Gastrocnemius medialis (tissue), 4 donors: ENCODE data around the gene DPH7. TPM values are rescaled to one million over a fixed set of nuclear protein-coding genes. Genes with fewer than 3 reads are reported as not detected.
"Not testable (repeated sequence)": the region's sequence is repeated elsewhere in the genome, so short reads cannot be mapped to it uniquely, and the experiment has no call there.

Experiments used
- ATAC-seq, 2 donors: fragments of 150-250 bp; one replicate each; pipeline ENCODE4 v1.9.1; 2016
- DNase-seq, 2 donors: peaks; one replicate each; pipeline ENCODE4 v3.0.0-alpha.2; 2019
- H3K27ac ChIP-seq, 4 donors: fragments of 200-600 bp; sonication (generic); 1 replicate in 1 of 4; 2 replicates in 3 of 4; pipeline ENCODE4 v1.5.1; 2016 to 2018; ENCODE audit warnings: mild to moderate bottlenecking in 2 of 4, moderate library complexity in 1 of 4
- H3K27me3 ChIP-seq, 3 donors: fragments of 200-600 bp; sonication (generic) in 2 of 3; 1 replicate in 1 of 3; 2 replicates in 2 of 3; pipeline versions ENCODE4 v1.5.1 to v1.6.0; 2016 to 2019; ENCODE audit warnings: mild to moderate bottlenecking in 1 of 3, moderate library complexity in 1 of 3
- H3K36me3 ChIP-seq, 2 donors: fragments of 200-600 bp; sonication (generic) in 1 of 2; one replicate each; pipeline ENCODE4 v1.5.1; 2017 to 2018
- H3K4me1 ChIP-seq, 2 donors: fragments of 200-600 bp; sonication (generic) in 1 of 2; one replicate each; pipeline ENCODE4 v1.5.1; 2016 to 2017; ENCODE audit warnings: mild to moderate bottlenecking in 2 of 2
- H3K4me3 ChIP-seq, 4 donors: fragments of 200-600 bp; sonication (generic) in 3 of 4; 1 replicate in 1 of 4; 2 replicates in 3 of 4; pipeline ENCODE4 v1.5.1; 2016 to 2019; ENCODE audit warnings: mild to moderate bottlenecking in 2 of 4
- H3K9me3 ChIP-seq, 3 donors: fragments of 200-600 bp; sonication (generic) in 2 of 3; 1 replicate in 1 of 3; 2 replicates in 2 of 3; pipeline ENCODE4 v1.5.1; 2016 to 2019
- POLR2A ChIP-seq, 2 donors: fragments of 450-650 bp; IDR thresholded peaks; one replicate each; pipeline ENCODE4 v1.6.1; 2017; ENCODE audit warnings: antibody characterized with exemption in 2 of 2, mild to moderate bottlenecking in 2 of 2, moderate library complexity in 2 of 2
- in situ Hi-C, 4 donors: fragments of 200-750 bp; cut with MboI; loops; one replicate each; pipeline versions ENCODE4 v1.15.0 to v1.8.0; 2017; ENCODE audit warnings: low sequenced_read_pairs in 4 of 4
- intact Hi-C: fragments of 100-400 bp; cut with DNase I; formaldehyde crosslinking; loops from one replicate; pipeline ENCODE4 v1.15.1; 2023; ENCODE audit warnings: low total_unique reads
- total RNA-seq, 4 donors: library from RNA; depleted of rRNA; stranded (reverse); fragments of >200 nt; gene quantifications; one replicate each; pipeline versions ENCODE4 v1.1.0 to v1.2.3, GENCODE V29; 2016
- TF ChIP-seq, protein P1 (sequence below), 5 experiments: fragments of 450-650 bp in 3 of 5; fragments of 200-600 bp in 2 of 5; sonication (generic) in 2 of 5; IDR thresholded peaks in 4 of 5; conservative IDR thresholded peaks in 1 of 5; 1 replicate in 4 of 5; 2 replicates in 1 of 5; pipeline ENCODE4 v1.5.1; 2016 to 2019; ENCODE audit warnings: antibody characterized with exemption in 5 of 5, mild to moderate bottlenecking in 3 of 5, moderate library complexity in 3 of 5

The DPH7 gene
- total RNA-seq: 10 to 100 TPM in 3 of 4 donors, 1 to 10 TPM in 1; 10.0 to 25.2 (median 13.6) TPM

GRCh38 chr9:137578518-137579258 lies at the start of gene DPH7:
Gene DPH7 (minus strand): TSS chr9:137578925. CDS start chr9:137578777, 148 bp downstream.
- Histone ChIP-seq H3K4me1 (peaks cover 32 to 43% of the 10 kb centered on the region in 2 donors), H3K4me3 (peak within 1 kb of the TSS; percentile 70 to 97 (median 84)), H3K27ac (peak within 1 kb of the TSS; percentile 72 to 95 (median 84)), H3K9me3 (no peaks in the 10 kb centered on the region), H3K27me3 (no peaks in the 10 kb centered on the region), H3K36me3 (peaks cover 0 to 36% of the 10 kb centered on the region in 2 donors)
- TF ChIP-seq, protein P1, sequence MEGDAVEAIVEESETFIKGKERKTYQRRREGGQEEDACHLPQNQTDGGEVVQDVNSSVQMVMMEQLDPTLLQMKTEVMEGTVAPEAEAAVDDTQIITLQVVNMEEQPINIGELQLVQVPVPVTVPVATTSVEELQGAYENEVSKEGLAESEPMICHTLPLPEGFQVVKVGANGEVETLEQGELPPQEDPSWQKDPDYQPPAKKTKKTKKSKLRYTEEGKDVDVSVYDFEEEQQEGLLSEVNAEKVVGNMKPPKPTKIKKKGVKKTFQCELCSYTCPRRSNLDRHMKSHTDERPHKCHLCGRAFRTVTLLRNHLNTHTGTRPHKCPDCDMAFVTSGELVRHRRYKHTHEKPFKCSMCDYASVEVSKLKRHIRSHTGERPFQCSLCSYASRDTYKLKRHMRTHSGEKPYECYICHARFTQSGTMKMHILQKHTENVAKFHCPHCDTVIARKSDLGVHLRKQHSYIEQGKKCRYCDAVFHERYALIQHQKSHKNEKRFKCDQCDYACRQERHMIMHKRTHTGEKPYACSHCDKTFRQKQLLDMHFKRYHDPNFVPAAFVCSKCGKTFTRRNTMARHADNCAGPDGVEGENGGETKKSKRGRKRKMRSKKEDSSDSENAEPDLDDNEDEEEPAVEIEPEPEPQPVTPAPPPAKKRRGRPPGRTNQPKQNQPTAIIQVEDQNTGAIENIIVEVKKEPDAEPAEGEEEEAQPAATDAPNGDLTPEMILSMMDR (IDR thresholded peaks at IDR 0.05 in 4 of 5, conservative IDR thresholded peaks at IDR 0.05 in 1 of 5): peak; percentile 91 to 99 (median 94)
- TF ChIP-seq POLR2A (IDR thresholded peaks at IDR 0.05): peak; percentile 49 to 80
- ATAC-seq (peak; percentile 88 to 93), DNase-seq (peak; percentile 88 to 91)
- in situ Hi-C loops: no loop called here
- intact Hi-C loops: loop anchor here (1.0 to 2.0 kb wide), 4 partner anchors 12 to 40 kb away; partner anchors contain the start of genes ARRDC1, EHMT1, MRPL41 and ZMYND19

DNA sequence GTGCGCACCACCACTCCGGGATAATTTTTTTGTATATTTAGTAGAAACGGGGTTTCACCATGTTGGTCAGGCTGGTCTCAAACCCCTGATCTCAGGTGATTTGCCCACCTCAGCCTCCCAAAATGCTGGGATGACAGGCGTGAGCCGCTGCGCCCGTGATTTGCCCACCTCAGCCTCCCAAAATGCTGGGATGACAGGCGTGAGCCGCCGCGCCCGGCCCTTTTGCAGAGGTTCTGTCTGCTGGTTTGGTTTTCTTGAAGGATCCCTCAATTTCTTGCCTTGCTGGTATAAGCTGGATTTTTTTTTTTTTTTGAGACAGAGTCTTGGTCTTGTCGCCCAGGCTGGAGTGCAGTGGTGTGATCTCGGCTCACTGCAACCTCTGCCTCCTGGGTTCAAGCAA lies 48.7 kb upstream of the DPH7 start:
- ATAC-seq, H3K36me3 ChIP-seq, H3K27ac ChIP-seq, H3K4me3 ChIP-seq, DNase-seq, in situ Hi-C loops, intact Hi-C loops, H3K9me3 ChIP-seq, H3K27me3 ChIP-seq: not testable (repeated sequence)
- peaks cover 25 to 29% of the 10 kb centered on the region in 2 donors for H3K4me1 ChIP-seq

- in situ Hi-C loops (no loop called here), intact Hi-C loops (no loop called here)
- Histone ChIP-seq H3K27me3 (no peaks in the 10 kb centered on the region), H3K4me3 (no peak overlapping the region), H3K36me3 (no peaks in the 10 kb centered on the region), H3K27ac (no peak overlapping the region), H3K4me1 (peaks cover 28 to 30% of the 10 kb centered on the region in 2 donors), H3K9me3 (no peaks in the 10 kb centered on the region)
- ATAC-seq (no peak), DNase-seq (no peak)
- TF ChIP-seq, protein P1 (IDR thresholded peaks at IDR 0.05 in 4 of 5, conservative IDR thresholded peaks at IDR 0.05 in 1 of 5): no peak
- no peak for TF ChIP-seq POLR2A (IDR thresholded peaks at IDR 0.05)
Measured at GRCh38 chr9:137626464-137626863, 47.7 kb upstream of the DPH7 start.

- peaks cover 34 to 40% of the 10 kb centered on the region in 2 donors for H3K4me1 ChIP-seq
- in situ Hi-C loops, DNase-seq, H3K27me3 ChIP-seq, H3K9me3 ChIP-seq, ATAC-seq, H3K27ac ChIP-seq, H3K36me3 ChIP-seq, H3K4me3 ChIP-seq, intact Hi-C loops: not testable (repeated sequence)
Measured at GRCh38 chr9:137622211-137622610, 43.5 kb upstream of the DPH7 start.

DNA sequence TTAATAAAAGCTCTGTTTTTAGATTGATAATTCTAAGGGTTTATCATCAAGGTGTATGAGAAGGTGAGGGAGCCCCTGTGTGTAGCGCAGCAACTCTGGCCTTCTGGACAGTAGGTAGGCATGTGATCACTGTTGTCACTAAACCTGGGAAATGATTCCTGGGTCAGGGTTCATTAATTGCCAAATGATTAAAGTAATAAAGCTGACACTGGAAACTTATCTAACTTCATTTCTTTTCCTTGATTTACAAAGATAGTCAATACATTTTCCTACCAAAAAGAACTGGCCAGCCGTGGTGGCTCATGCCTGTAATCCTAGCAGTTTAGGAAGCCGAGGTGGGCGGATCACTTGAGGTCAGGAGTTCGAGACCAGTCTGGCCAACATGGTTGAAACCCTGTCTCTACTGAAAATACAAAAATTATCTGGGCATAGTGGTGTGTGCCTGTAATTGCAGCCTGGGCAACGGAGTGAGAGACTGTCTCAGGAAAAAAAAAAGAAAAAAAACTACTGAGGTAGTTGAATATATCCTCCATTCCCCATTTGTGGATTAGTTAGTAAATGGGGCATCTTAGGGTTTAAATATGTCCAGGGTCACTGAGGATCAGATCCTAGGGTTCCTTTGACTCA lies 42.5 kb upstream of the DPH7 start:
- H3K27ac ChIP-seq: peak overlapping the region in 1 of 4 donors; percentile 82
- no peak for TF ChIP-seq POLR2A (IDR thresholded peaks at IDR 0.05)
- TF ChIP-seq, protein P1 (IDR thresholded peaks at IDR 0.05 in 4 of 5, conservative IDR thresholded peaks at IDR 0.05 in 1 of 5): peak in 2 of 5 experiments; percentile 17 to 18
- peak overlapping the region in 1 of 4 donors; percentile 14 for H3K4me3 ChIP-seq
- no peaks in the 10 kb centered on the region for H3K9me3 ChIP-seq
- intact Hi-C loops (no loop called here), in situ Hi-C loops (no loop called here)
- peaks cover 0 to 9% of the 10 kb centered on the region in 2 donors for H3K36me3 ChIP-seq
- no peaks in the 10 kb centered on the region for H3K27me3 ChIP-seq
- DNase-seq: no peak
- no peak for ATAC-seq
- H3K4me1 ChIP-seq: peaks cover 41 to 43% of the 10 kb centered on the region in 2 donors
